ENCODE data around the gene SERPINA9.

DNA sequence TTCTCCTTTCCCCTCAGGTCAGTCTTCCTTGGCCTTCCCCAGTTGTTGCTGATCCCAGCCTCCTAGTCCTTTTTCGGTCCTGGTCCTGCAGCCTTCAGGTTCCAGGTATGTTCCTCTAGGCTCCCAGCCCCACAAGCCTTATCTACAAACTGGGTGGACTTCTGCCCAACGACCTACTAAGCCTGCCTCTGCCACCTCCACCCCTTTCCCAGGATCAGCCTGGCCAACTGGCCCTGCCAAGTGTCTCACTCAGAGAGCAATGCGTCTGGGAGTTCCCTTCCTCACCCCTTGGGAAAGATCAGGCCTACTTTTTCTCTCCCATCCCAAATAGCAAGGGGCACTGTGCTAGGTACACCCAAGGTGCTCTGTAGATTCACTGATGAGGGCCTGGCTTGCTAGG is 33.4 kb upstream of the SERPINA9 start, which contains the start of gene SERPINA12:
- TF ChIP-seq, protein P1, sequence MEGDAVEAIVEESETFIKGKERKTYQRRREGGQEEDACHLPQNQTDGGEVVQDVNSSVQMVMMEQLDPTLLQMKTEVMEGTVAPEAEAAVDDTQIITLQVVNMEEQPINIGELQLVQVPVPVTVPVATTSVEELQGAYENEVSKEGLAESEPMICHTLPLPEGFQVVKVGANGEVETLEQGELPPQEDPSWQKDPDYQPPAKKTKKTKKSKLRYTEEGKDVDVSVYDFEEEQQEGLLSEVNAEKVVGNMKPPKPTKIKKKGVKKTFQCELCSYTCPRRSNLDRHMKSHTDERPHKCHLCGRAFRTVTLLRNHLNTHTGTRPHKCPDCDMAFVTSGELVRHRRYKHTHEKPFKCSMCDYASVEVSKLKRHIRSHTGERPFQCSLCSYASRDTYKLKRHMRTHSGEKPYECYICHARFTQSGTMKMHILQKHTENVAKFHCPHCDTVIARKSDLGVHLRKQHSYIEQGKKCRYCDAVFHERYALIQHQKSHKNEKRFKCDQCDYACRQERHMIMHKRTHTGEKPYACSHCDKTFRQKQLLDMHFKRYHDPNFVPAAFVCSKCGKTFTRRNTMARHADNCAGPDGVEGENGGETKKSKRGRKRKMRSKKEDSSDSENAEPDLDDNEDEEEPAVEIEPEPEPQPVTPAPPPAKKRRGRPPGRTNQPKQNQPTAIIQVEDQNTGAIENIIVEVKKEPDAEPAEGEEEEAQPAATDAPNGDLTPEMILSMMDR (IDR thresholded peaks at IDR 0.05; ENCODE audit: low read depth, low read length), result no peak
- TF ChIP-seq POLR2A (IDR thresholded peaks at IDR 0.05; ENCODE audit: extremely low read depth, insufficient read length), result no peak
